Measurements from ENCODE around the gene BAD.

Gene BAD

DNA sequence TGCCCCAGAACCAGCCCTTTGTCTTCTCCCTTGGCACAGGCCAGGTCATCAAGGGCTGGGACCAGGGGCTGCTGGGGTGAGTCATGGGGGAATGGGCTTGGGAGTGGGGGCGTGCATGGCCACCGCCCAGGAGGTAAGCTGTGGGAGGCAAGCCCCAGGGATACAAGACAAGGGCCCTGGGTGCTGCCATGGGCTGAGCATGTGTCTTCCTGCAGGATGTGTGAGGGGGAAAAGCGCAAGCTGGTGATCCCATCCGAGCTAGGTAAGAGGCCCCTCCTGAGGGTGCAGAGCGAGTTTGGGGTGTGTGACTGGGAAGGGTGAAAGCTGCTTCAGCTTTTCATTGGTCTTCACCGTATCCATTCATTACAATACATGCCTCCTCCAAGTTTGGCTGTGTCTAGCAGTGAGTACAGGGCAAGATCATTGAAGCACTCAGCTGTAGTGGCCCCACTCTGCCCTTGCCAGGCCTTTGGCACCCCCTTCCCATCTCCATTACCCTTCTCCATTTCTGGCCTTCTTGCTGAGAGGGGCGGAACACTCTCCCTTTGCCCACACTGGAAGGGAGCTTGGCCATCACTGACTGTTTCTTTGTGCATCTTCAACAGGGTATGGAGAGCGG lies 41.1 kb downstream of the BAD start:
- DNase-seq: no peak

DNA sequence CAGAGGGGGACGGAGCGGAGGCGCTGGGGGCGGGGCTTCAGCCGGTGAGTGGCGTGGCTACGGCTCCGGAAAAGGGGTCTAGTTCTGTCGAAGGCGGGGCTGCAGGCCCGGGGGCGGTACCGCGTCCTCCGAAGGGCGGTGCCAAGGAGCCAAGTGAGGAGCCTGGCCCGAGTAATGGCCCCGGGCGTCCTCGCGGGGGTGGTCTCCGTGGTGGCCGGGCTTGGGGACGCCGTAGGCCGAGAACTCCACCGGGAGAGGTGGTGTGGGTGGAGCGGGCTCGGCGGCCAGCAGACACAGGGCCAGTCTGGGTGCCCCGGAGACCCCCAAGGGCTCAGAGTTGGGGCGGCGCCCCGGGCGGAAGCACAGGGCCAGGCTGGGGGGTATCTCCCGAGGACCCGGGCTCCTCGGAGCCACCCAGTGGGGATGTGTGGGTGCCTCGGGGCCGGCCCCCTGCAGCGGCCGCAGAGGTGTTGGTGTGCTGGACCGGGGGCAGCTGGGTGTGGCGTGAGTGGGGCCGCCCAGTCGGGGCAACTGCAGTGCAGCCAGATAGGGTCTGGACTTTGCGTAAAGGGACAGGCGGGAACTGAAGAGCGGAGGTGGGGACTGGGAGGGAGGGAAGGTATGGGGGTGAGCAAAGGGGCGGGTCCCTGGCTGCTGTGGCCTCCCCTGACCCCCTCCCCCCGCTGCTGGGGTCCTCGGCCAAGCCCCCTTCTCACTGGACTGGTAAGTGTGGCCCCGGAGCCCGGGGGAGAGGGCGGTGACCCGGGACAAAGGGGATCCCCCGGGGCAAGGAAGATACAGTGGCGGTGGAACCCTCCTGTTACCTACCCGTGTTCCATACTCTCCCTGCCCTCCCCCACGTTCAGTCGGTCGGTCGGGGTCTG lies 42.7 kb downstream of the BAD start:
- peak; percentile 47 to 100 (median 65) for DNase-seq

DNA sequence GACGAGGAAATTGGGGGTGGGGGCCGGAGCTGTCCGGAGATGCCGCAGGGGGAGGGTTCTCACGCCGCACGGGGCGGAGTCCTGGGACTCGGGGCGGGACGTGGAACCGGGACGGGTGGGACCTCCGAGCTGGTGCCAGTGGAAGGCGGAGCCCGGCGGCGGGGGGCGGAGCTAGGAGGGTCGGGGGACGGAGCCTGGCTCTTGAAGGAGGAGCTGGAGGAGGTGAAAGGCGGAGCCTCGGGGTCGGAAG lies 43.3 kb downstream of the BAD start:
- DNase-seq: peak in 3 of 4 experiments; percentile 100

DNA sequence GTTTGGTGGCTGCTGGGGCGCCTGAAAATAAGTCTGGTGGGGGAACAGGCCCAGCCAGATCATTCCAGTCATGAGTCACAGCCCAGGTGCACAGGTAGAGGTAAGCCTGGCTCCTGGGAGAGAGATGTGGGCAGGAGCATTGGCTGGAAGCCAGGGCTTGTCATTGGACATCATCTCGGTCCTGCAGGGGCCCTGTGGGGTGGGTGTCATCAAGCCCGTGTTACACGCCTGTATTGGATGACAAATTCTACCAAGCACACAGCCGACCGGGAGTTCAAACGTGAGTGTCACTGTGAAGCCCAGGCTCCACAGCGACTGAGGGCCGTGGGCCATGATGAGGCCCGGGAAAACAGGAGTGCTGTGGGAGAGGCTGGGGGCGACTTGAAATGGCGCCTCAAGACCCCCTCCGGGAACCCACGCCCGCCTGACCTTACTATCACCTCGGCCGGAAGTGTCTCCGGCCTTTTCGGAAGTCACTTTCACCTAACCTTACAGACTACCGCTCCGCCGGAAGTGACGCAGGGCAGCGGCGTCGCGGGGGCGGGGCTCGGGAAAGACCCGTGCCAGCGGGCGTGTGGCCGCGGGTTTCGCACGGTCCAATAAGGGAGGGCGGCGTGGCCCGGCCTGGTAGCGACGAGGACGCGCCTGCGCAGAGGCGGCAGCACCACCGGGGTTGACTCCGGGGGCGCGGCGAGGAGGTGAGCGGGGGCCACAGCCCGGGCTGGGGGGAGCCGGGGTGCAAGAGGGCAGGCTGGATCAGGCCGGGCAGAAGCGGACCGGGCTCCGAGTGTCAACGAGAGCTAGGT lies 43.8 kb downstream of the BAD start, which contains the start of gene FKBP2:
FKBP2 (plus strand) TSS at position 661 of the 806 bp plus-strand sequence. CDS start 1,293 bp downstream, outside the sequence.
- peak; percentile 99 to 100 (median 100) for DNase-seq

DNA sequence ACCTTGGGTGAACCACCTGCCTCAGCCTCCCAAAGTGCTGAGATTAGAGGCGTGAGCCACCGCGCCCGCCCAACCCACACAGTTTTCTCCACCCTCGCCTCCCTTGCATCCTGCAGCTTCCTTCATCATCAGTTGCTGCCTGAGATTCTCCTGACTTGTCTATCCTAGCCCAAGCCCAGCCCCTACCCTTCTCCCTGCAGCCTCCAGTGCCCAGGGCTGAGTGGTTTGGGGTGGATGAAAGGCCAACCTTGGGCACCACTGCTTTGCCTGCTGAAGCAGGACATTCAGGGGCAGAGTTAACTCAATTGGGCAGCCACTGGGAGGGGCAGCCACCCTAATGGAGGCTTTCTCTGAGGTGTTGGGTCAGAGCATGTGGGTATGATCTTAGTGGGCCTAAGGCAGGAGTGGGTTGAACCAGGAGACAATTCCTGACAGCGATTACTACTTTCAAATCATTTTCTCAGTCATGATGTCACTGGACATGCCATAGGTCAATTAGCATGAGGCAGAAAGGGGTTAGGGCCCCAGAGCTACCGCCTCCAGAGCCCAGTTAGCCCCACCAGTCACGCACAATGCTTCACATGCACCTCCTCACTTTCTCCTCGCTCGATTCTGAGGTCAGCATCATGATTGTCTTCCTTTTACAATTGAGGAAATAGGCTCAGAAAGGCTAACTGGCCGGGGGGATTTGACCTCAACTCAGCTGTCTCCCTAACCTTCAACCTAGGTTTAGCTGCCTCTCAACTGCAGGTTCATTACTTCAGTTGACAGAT lies 44.6 kb downstream of the BAD start:
- peak; percentile 95 to 99 (median 97) for DNase-seq

DNA sequence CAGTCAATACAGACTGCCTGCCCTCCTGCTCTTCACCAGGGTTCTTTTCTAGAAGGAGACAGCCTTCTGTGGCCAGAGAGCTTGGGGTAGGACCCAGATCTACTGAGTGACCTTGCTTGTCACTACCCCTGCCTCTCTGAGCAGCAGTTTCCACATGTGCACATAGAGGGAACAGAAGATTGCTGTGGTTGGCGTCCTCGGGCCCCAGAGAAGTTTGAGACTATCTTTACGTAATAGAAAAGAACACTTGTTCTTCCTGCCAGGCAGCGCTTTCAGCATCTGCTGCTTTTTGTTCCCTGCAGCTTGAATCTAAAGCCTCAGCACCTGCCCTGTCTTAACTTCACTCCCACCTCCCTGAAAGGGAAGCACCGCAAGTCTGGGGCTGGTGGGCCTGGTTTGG lies 45.5 kb downstream of the BAD start:
- peak; percentile 77 to 85 (median 82) for DNase-seq

DNA sequence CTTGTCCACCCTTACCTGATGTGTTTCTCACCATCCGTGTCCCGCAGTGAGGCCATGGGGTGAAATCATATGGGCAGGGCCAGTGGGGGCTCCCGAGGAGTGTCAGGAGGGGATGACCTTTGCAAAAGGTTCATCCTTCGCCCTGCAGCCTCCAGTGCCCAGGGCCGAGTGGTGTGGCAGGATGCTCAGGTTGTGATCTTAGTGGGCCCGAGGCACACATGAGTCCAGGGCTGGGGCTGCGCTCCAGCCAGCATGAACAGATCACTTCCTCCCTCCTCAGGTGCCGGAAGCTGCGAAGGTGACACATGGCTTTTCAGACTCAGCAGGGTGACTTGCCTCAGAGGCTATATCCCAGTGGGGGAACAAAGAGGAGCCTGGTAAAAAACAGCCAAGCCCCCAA lies 46.4 kb downstream of the BAD start:
- no peak for DNase-seq

DNA sequence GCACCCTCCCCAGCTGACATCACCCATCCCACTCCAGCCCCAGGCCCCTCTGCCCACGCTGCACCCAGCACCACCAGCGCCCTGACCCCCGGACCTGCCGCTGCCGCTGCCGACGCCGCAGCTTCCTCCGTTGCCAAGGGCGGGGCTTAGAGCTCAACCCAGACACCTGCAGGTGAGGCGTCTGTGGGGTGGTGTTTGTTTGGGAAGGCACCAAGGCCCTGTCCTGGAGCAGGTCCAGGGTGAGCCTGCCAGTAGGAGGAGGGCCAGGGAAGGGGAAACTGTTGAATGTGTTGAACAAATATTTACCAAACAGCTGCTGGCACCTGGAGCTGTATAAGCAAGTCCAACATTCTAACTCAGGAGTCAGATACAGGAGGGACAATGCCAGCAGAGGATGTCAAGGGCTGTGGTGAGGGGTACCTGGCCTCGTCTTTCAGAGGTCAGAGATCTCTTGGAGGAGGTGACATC lies 46.9 kb downstream of the BAD start:
- no peak for DNase-seq

DNA sequence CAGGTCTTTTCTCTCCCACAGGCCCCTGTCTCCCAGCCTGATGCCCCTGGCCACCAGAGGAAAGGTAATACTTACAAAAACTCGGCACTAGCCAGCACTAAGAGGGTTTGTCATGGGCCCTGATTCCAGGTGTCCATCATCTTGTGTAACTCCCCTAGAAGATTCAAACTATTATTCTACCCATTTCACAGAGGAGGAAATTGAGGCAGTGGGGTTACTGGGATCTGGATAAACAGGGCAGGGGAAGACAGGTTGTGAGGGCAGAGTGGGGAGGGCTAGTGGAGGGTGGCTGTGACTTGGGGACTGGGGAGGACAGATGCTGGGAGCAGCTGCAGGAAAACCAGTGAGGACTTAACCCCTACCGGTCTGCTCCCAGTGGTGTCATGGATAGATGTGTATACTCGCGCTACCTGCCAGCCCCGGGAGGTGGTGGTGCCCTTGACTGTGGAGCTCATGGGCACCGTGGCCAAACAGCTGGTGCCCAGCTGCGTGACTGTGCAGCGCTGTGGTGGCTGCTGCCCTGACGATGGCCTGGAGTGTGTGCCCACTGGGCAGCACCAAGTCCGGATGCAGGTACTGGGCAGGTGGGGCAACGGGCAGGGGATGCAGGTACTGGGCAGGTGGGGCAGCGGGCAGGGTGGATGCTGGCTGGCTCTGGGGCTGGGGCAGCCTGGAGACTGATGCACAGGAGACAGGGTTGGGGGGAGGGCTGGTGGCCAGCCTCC lies 48.9 kb downstream of the BAD start:
- DNase-seq: no peak

DNA sequence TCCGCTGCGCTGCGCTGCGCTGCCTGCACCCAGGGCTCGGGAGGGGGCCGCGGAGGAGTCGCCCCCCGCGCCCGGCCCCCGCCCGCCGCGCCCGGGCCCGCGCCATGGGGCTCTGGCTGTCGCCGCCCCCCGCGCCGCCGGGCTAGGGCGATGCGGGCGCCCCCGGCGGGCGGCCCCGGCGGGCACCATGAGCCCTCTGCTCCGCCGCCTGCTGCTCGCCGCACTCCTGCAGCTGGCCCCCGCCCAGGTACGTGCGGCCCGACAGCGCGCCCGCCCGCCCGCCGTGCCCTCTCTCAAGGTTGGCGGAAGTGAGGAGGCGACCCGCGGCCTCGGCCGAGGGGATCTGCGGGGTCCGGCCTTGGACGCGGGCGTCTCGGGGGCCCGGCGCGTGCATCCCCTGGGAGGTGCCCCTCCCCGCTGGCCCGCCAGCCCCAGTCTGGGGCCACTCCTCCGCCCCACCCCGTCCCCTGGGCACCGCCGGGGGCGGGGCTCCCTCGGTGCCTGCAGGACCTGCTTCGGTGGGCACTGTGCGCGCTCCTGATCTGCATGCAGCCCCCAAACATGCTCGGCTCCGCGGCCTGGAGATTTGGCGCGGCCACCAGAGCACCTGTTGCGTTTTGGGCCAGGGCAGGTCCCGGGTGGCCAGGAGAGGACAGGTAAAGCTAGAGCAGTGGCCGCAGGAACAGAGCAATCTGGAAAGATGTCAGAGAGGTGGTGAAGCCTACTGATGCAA lies 49.7 kb downstream of the BAD start:
- peak; percentile 46 to 81 (median 64) for DNase-seq

DNA sequence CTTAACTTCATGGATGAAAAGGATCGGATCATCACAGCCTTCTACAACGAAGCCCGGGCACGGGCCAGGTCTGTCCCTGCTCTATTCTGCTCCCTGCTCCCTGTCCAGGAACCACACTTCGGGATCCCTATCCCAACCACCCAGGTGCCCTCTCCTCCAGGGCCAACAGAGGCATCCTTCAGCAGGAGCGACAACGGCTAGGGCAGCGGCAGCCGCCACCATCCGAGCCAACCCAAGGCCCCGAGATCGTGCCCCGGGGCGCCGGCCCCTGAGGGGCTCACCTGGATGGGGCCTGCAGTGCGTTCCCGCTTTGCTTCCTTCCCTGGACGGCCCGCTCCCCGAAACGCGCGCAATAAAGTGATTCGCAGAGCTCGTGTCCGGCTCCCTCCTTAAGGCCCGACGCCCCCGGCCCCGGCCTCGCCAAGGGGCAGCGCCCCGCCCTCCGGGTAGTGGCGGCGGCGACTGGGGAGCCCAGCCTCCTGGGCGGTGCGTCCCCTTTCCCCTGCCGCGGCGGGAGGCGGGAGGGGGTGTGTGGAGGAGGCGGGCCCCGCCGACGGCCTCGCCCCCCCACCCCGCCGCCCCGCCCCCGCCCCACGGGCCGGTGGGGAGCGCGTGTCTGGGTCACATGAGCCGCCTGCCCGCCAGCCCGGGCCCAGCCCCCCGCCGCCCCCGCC lies 50.4 kb downstream of the BAD start, which contains the start of gene VEGFB:
VEGFB (plus strand) TSS at position 672 of the 674 bp plus-strand sequence. CDS start 250 bp downstream, outside the sequence.
- DNase-seq: peak; percentile 63 to 89 (median 76)

DNA sequence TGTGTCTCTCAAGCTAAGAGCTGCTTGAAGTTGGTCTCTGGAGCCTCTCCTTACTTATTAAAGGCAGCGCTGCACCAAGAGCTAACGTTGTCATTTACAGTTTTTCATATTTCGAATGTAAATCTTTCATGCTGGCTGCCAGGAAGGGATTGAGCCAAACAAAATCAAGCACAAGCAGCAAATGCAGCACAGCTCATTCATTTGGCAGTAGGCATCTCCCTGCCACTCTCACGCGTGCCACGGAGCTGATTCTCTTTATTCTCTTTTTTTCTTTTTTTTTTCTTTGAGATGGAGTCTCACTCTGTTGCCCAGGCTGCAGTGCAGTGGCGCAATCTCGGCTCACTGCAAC lies 51.5 kb downstream of the BAD start:
- no peak for DNase-seq

DNA sequence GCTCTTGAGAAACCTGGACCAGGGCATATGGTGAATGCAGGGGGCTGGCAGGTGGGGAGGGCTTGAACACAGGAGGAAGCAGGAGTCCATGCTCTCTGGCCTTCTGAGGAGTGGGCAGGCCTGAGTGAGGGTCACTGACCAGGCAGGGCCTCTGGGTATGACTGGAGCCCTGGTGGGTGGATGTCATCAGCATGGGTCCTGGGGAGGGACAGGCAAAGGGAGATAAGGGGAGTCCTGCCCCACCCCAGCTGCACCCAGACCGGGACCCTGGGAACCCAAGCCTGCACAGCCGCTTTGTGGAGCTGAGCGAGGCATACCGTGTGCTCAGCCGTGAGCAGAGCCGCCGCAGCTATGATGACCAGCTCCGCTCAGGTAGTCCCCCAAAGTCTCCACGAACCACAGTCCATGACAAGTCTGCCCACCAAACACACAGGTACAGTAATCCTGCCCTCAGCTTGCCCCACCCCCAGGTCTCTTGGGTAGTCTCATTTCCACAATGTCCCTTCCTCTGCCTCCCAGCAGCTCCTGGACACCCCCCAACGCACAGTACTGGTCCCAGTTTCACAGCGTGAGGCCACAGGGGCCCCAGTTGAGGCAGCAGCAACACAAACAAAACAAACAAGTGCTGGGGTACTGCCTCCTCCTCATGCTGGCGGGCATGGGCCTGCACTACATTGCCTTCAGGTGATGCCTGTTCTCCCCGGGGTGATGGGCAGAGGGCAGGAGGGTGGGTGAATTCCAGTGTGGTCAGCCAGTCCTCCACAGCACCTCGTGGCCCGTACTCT lies 52.1 kb downstream of the BAD start:
- DNase-seq: no peak

DNA sequence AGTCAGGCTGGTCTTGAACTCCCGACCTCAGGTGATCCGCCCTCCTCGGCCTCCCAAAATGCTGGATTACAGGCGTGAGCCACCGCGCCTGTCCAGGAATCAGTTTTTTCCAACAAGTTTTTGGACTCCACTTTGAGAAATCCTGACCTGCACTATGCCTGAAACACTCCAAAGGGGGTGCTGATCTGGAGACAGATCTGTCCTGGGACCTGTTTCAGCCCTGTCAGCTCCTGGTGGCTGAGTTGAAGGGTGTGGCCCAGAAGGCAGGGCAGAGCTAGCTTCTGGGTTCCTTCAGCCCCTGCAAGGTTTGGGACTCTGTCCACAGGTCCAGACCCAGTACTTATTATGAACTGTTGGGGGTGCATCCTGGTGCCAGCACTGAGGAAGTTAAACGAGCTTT lies 52.9 kb downstream of the BAD start:
- DNase-seq: no peak

DNA sequence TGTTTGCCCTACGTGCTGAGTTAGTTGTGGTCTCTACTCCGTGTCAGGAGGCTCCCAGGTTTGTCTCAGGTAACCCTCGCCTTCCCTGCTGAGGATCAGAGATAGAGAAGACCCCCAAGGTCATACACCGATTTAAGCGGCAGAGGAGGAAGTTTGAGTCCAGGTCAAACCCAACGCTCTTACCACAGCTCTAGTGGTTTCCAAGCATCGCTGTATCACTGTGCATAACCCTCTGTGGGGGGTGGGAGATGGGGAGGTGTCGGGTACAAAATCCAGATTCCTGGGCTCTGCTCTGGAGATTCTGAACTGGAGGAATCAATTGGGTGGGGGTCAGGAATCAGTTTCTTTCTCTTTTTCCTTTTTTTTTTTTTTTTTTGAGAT lies 53.5 kb downstream of the BAD start:
- no peak for DNase-seq

DNA sequence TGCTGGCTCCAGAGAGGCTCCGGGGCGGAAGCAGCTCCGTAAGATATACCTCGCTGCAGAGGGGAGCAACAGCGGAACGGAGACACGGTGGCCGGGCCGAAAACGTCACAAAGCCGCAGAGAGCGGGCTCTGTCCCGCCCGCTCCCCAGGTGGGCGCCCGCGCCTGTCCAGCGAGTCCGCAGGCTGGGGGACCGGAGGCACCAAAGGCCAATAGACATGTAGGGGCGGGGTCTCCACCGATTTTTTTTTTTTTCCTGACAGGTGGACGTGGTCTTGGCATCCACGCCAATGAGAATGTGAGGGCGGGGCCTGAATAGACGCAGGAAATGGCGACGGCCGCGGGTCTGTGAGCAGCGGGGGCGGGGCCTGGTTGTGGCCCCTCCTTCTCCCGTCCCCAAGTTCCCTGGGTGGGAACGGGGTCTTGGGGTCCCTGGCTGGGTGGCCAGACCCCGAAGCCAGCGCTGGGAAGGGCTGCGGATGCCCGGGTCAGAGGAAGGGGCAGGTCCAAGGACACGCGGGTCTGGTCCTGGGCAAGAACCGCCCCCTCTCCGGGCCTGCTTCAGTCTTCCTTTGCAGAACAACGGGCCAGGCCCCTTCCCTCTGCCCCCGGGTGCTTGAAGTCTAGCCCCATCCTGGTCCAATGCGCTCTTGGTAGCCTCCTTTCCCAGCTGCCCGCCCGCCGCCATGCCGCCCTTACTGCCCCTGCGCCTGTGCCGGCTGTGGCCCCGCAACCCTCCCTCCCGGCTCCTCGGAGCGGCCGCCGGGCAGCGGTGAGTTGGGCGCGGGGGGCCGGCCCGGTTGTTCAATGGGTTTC lies 54.1 kb downstream of the BAD start, which contains the start of gene DNAJC4:
DNAJC4 (plus strand) TSS at position 378 of the 814 bp plus-strand sequence; CDS start at position 685, 307 bp downstream.
- DNase-seq: peak; percentile 71 to 90 (median 86)

DNA sequence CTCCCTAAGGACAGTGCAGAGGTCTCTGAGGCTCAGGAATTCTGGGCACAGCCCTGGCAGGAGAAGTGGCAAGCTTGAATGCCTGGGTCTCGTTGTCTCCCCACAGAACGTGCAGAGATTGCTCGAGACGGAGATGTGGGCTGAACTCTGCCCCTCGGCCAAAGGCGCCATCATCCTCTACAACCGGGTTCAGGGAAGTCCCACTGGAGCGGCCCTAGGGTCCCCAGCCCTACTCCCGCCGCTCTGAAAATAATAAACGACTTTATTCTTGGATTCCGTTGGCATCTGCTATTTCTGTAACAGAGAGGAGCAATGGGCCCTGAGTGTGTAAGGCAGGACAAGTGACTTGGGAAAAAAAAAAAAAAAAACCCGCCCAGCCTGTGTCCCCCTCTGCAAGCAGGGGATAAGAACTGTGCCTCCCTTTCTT lies 54.7 kb downstream of the BAD start:
- DNase-seq: no peak

DNA sequence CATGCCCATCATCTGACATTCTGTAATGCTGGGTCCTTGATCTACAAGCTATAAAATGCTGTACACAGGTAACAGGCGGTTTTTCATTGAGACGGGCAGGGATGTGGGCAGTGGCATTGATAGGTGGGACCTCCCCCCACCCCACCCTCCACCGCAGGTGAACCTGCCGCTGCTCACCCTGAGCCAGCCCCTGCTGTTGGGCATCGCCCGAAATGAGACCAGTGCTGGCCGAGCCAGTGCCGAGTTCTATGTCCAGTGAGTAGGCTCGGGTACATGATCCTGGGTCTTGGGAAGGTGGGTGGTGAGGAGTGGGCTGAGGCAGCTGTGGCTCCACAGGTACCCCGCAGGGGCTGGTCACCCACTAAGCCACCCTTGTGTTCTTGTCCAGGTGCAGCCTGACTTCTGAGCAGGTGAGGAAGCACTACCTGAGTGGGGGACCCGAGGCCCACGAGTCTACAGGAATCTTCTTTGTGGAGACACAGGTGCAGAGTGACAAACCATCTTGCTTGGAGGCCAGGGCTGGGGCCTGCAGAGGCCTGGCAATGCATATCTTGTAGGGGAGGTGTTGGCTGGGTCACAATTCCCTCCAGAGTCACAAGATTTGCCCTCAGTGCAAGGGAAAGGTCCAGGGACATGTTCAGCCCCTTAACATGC lies 55.2 kb downstream of the BAD start:
- DNase-seq: no peak

Data from suppressor macrophage (primary cell).